IMR-90 (cell line): Measurements from ENCODE around the gene ELMO1. TPM values are rescaled to one million over a fixed set of nuclear protein-coding genes. Genes with fewer than 3 reads are reported as not detected.

ENCODE experiments used
- ATAC-seq: fragments of 200-7000 bp; cut with Tn5 transposase; 2 replicates; pipeline ENCODE4 v1.9.1; 2020; ENCODE audit warnings: low read depth, mild to moderate bottlenecking, moderate library complexity
- BruUV-seq: library from RNA; stranded (reverse); fragments of 400-500 nt; replicated peaks from 2 replicates; lab custom pipeline; 2021; lab: Mats Ljungman, UMichigan
- CTCF ChIA-PET: fragments of 300-600 bp; formaldehyde crosslinking; extraction: SDS; loops from one replicate; lab custom pipeline; 2021; ENCODE audit warnings: antibody characterized with exemption; lab: Yijun Ruan, JAX
- POLR2A ChIA-PET: fragments of 300-600 bp; sonication (Branson Sonifier 250); formaldehyde crosslinking; loops from one replicate; lab custom pipeline; 2022; ENCODE audit warnings: antibody characterized with exemption; ENCODE audit not compliant: unreplicated experiment; lab: Charles Lee
- DNase-seq: peaks from one replicate; pipeline ENCODE4 v3.0.0; 2013
- H2AFZ ChIP-seq: replicated peaks from 2 replicates; pipeline ENCODE3; 2013; ENCODE audit warnings: low read length, mild to moderate bottlenecking; ENCODE audit not compliant: poor library complexity
- H2AK5ac ChIP-seq: 2 replicates; pipeline ENCODE4 v1.6.1; 2013; ENCODE audit warnings: low read depth, low read length, inconsistent platforms
- H2AK9ac ChIP-seq: replicated peaks from 2 replicates; pipeline ENCODE3; 2013; ENCODE audit warnings: mild to moderate bottlenecking, low read depth, low read length, moderate library complexity; ENCODE audit not compliant: poor library complexity
- H2BK120ac ChIP-seq: 2 replicates; pipeline ENCODE4 v1.6.1; 2013; ENCODE audit warnings: low read depth, low read length, inconsistent platforms
- H2BK15ac ChIP-seq: 3 replicates; pipeline ENCODE4 v1.6.1; 2013; ENCODE audit warnings: low read depth, low read length, inconsistent platforms
- H2BK20ac ChIP-seq: 2 replicates; pipeline ENCODE4 v1.6.1; 2013; ENCODE audit warnings: low read depth, mild to moderate bottlenecking, inconsistent platforms, low read length, moderate library complexity
- H2BK5ac ChIP-seq: 2 replicates; pipeline ENCODE4 v1.6.1; 2013; ENCODE audit warnings: mild to moderate bottlenecking, low read depth, low read length, inconsistent platforms; ENCODE audit not compliant: poor library complexity, severe bottlenecking
- H3K14ac ChIP-seq: replicated peaks from 2 replicates; pipeline ENCODE4 v1.6.1; 2013; ENCODE audit warnings: low read depth, low read length, inconsistent platforms
- H3K18ac ChIP-seq: 2 replicates; pipeline ENCODE4 v1.6.1; 2013; ENCODE audit warnings: low read depth, low read length, control low read depth
- H3K23ac ChIP-seq: 2 replicates; pipeline ENCODE4 v1.6.1; 2013; ENCODE audit warnings: low read depth, low read length, inconsistent platforms
- H3K27ac ChIP-seq: 2 replicates; pipeline ENCODE4 v1.5.1; 2013; ENCODE audit warnings: mild to moderate bottlenecking, control low read depth, low read length; ENCODE audit not compliant: insufficient read depth
- H3K27me3 ChIP-seq: 2 replicates; pipeline ENCODE4 v1.6.1; 2013; ENCODE audit warnings: low read length; ENCODE audit not compliant: control insufficient read depth, insufficient read depth
- H3K36me3 ChIP-seq: 2 replicates; pipeline ENCODE4 v1.6.1; 2013; ENCODE audit warnings: low read length, mixed read lengths; ENCODE audit not compliant: control insufficient read depth, insufficient read depth
- H3K4ac ChIP-seq: 2 replicates; pipeline ENCODE4 v1.6.1; 2013; ENCODE audit warnings: low read depth, low read length, inconsistent platforms
- H3K4me1 ChIP-seq: 2 replicates; pipeline ENCODE4 v1.6.1; 2013; ENCODE audit warnings: low read length, mixed read lengths; ENCODE audit not compliant: control insufficient read depth, insufficient read depth
- H3K4me2 ChIP-seq: 2 replicates; pipeline ENCODE4 v1.6.1; 2013; ENCODE audit warnings: low read depth, mild to moderate bottlenecking, control low read depth, low read length, moderate library complexity
- H3K4me3 ChIP-seq: 2 replicates; pipeline ENCODE4 v1.5.1; 2013; ENCODE audit warnings: low read depth, mild to moderate bottlenecking, control low read depth, low read length, moderate library complexity; ENCODE audit not compliant: insufficient read depth
- H3K56ac ChIP-seq: 2 replicates; pipeline ENCODE4 v1.6.1; 2013; ENCODE audit warnings: low read length, inconsistent platforms; ENCODE audit not compliant: insufficient read depth; ENCODE audit errors: extremely low read depth
- H3K79me1 ChIP-seq, 2 experiments: 2 replicates each; pipeline ENCODE4 v1.6.1; 2013; ENCODE audit warnings: low read length in 2 of 2, inconsistent platforms in 1 of 2, low read depth in 1 of 2
- H3K9ac ChIP-seq: 2 replicates; pipeline ENCODE4 v1.6.1; 2013; ENCODE audit warnings: low read depth, low read length, control low read depth
- H3K9me1 ChIP-seq: 2 replicates; pipeline ENCODE4 v1.6.1; 2013; ENCODE audit warnings: low read length, inconsistent platforms; ENCODE audit not compliant: insufficient read depth
- H3K9me3 ChIP-seq: 2 replicates; pipeline ENCODE4 v1.6.1; 2013; ENCODE audit warnings: low read length; ENCODE audit not compliant: control insufficient read depth, insufficient read depth
- H4K20me1 ChIP-seq: 2 replicates; pipeline ENCODE4 v1.6.1; 2013; ENCODE audit warnings: low read length, inconsistent platforms; ENCODE audit not compliant: insufficient read depth
- H4K5ac ChIP-seq: 2 replicates; pipeline ENCODE4 v1.6.1; 2013; ENCODE audit warnings: mild to moderate bottlenecking, low read depth, low read length, control low read depth
- H4K8ac ChIP-seq, 2 experiments: 2 replicates each; pipeline ENCODE4 v1.6.1; 2013; ENCODE audit warnings: low read depth in 2 of 2, low read length in 2 of 2, control low read depth in 1 of 2, inconsistent platforms in 1 of 2
- H4K91ac ChIP-seq: 2 replicates; pipeline ENCODE4 v1.6.1; 2013; ENCODE audit warnings: low read depth, low read length, inconsistent platforms; ENCODE audit not compliant: insufficient read depth
- CHD1 ChIP-seq: IDR thresholded peaks from 2 replicates; pipeline ENCODE4 v1.6.1; 2012; ENCODE audit warnings: low read depth, low read length, improper control_type of control experiment
- RCOR1 ChIP-seq: IDR thresholded peaks from 2 replicates; pipeline ENCODE4 v1.6.1; 2012; ENCODE audit warnings: mild to moderate bottlenecking, low read length, improper control_type of control experiment; ENCODE audit not compliant: insufficient replicate concordance
- WGBS, 2 experiments: methylation state at CpG; one replicate each; pipeline versions ENCODE4 v1.1.5 to v1.1.7; 2013; ENCODE audit warnings: missing lambda C conversion rate in 2 of 2; ENCODE audit not compliant: insufficient read length in 1 of 2; ENCODE audit errors: extremely low coverage in 2 of 2; 5-methylcytosine and 5-hydroxymethylcytosine counted together
- dilution Hi-C: fragments of 300-500 bp; cut with HindIII; formaldehyde crosslinking; loops from one replicate; pipeline ENCODE4 v1.14.3; 2018; ENCODE audit warnings: low sequenced_read_pairs; ENCODE audit not compliant: unreplicated experiment
- in situ Hi-C: fragments of 300-500 bp; cut with MboI; formaldehyde crosslinking; loops from 3 replicates; pipeline ENCODE4 v1.14.3; 2019; ENCODE audit warnings: low sequenced_read_pairs, inconsistent platforms, mixed read lengths
- intact Hi-C: fragments of 100-400 bp; cut with micrococcal nuclease; formaldehyde crosslinking; loops from 2 replicates; pipeline ENCODE4 v1.10.0; 2022
- polyA plus RNA-seq, 3 experiments: library from polyadenylated mRNA; depleted of rRNA; stranded (reverse); fragments of >200 nt; gene quantifications; 2 replicates each; pipeline ENCODE4 v1.2.3, GENCODE V29; 2012; ENCODE audit warnings: low replicate concordance in 1 of 3
- total RNA-seq: library from RNA; depleted of rRNA; stranded (reverse); fragments of >200 nt; gene quantifications from 2 replicates; pipeline ENCODE4 v1.2.3, GENCODE V29; 2012
- TF ChIP-seq, protein P1 (sequence below): fragments of 150-350 bp; IDR thresholded peaks from 2 replicates; pipeline ENCODE4 v1.6.1; 2016; ENCODE audit warnings: low read depth, mild to moderate bottlenecking, low read length, moderate library complexity, borderline replicate concordance

Gene ELMO1
- total and polyA plus RNA-seq, 2 of the 4 experiments (the other 2 are of a cell fraction) = 0.03 TPM; not detected in 1

DNA sequence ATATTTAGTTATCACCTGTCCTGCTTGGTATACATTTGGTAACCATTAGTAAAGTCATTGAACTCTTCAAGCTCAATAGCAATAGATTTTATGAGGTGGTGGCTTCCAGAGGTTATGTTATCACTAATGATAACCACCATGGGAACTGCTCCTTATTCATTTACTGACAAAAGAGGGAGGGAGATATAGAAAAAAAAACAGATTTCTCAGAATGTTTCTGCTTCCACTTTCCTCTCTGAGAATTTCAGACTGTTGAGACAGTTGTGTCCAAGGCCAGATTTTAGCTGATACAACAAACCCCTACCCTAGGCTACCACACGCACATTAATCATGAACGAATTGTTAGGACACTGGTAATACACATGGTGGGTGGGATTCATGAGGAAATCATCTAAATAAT, 570.4 kb downstream of the ELMO1 start:
- Histone ChIP-seq H3K14ac (no peak overlapping the region), H3K27ac (no peak overlapping the region), H4K20me1 (no peaks in the 10 kb centered on the region), H3K27me3 (no peaks in the 10 kb centered on the region), H4K91ac (no peak overlapping the region), H2BK20ac (no peak overlapping the region), H3K18ac (no peak overlapping the region), H2AFZ (no peak overlapping the region), H2AK5ac (no peak overlapping the region), H2BK120ac (no peak overlapping the region), H4K5ac (no peak overlapping the region), H4K8ac (no peak overlapping the region), H3K4ac (no peak overlapping the region), H3K79me1 (no peaks in the 10 kb centered on the region), H2AK9ac (no peak overlapping the region), H3K9ac (no peak overlapping the region), H3K9me3 (no peaks in the 10 kb centered on the region), H2BK5ac (no peak overlapping the region), H3K23ac (no peak overlapping the region), H3K4me2 (no peak overlapping the region), H3K9me1 (no peaks in the 10 kb centered on the region), H3K56ac (no peak overlapping the region), H2BK15ac (no peak overlapping the region), H3K36me3 (no peaks in the 10 kb centered on the region), H3K4me1 (no peaks in the 10 kb centered on the region), H3K4me3 (no peak overlapping the region)
- ATAC-seq (no peak), DNase-seq (no peak)
- dilution Hi-C loops (no loop called here), in situ Hi-C loops (no loop called here), intact Hi-C loops (no loop called here)
- ChIA-PET POLR2A (no interaction called here), CTCF (no interaction called here)
- WGBS, 2 experiments = no CpG with 5 or more reads among the region's 2 CpGs
- TF ChIP-seq CHD1 = no peak
- no peak for TF ChIP-seq RCOR1
- TF ChIP-seq, protein P1, sequence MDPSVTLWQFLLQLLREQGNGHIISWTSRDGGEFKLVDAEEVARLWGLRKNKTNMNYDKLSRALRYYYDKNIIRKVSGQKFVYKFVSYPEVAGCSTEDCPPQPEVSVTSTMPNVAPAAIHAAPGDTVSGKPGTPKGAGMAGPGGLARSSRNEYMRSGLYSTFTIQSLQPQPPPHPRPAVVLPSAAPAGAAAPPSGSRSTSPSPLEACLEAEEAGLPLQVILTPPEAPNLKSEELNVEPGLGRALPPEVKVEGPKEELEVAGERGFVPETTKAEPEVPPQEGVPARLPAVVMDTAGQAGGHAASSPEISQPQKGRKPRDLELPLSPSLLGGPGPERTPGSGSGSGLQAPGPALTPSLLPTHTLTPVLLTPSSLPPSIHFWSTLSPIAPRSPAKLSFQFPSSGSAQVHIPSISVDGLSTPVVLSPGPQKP = no peak
- no TSS peak for BruUV-seq
